HEK293T (cell line): Measurements from ENCODE around the gene ADCY1.

ENCODE experiments used
- ARNT ChIP-seq: fragments of 450-650 bp; IDR thresholded peaks from 2 replicates; pipeline ENCODE4 v1.6.1; 2017; ENCODE audit warnings: mild to moderate bottlenecking
- BHLHE40 ChIP-seq: fragments of 450-650 bp; IDR thresholded peaks from 2 replicates; pipeline ENCODE4 v1.6.1; 2016; ENCODE audit warnings: mild to moderate bottlenecking, moderate library complexity, borderline replicate concordance
- CTBP1 ChIP-seq: fragments of 450-650 bp; IDR thresholded peaks from 2 replicates; pipeline ENCODE4 v1.6.1; 2016; ENCODE audit warnings: borderline replicate concordance
- FOXA1 ChIP-seq: fragments of 450-650 bp; IDR thresholded peaks from 2 replicates; pipeline ENCODE4 v1.6.1; 2016; ENCODE audit warnings: mild to moderate bottlenecking
- FOXM1 ChIP-seq: fragments of 450-650 bp; IDR thresholded peaks from 2 replicates; pipeline ENCODE4 v1.6.1; 2017; ENCODE audit warnings: mild to moderate bottlenecking, borderline replicate concordance
- LEF1 ChIP-seq: fragments of 450-650 bp; IDR thresholded peaks from 2 replicates; pipeline ENCODE4 v1.6.1; 2017; ENCODE audit warnings: mild to moderate bottlenecking, borderline replicate concordance
- PKNOX1 ChIP-seq: fragments of 450-650 bp; IDR thresholded peaks from 2 replicates; pipeline ENCODE4 v1.6.1; 2016
- SP1 ChIP-seq: fragments of 450-650 bp; IDR thresholded peaks from 2 replicates; pipeline ENCODE4 v1.6.1; 2017
- TARDBP ChIP-seq: fragments of 450-650 bp; IDR thresholded peaks from 2 replicates; pipeline ENCODE4 v1.6.1; 2016
- ZNF384 ChIP-seq: fragments of 450-650 bp; IDR thresholded peaks from 2 replicates; pipeline ENCODE4 v1.6.1; 2016

- no peak for TF ChIP-seq SP1
- TF ChIP-seq FOXA1, result no peak
- TF ChIP-seq LEF1, result no peak
- TF ChIP-seq ARNT, result no peak
- TF ChIP-seq FOXM1, result no peak
- TF ChIP-seq PKNOX1, result no peak
- no peak for TF ChIP-seq TARDBP
- no peak for TF ChIP-seq CTBP1
- no peak for TF ChIP-seq BHLHE40
- TF ChIP-seq ZNF384, result no peak
Measured at GRCh38 chr7:45623157-45623556, 49.0 kb downstream of the ADCY1 start.
